Colon (tissue), 2 donors: ENCODE results near the gene THRB.
"Not testable (repeated sequence)": the region's sequence is repeated elsewhere in the genome, so short reads cannot be mapped to it uniquely, and the experiment has no call there.

Experiments used
- FAIRE-seq: peaks from 2 replicates; lab custom pipeline; 2012; peaks lifted over from hg19 to GRCh38; lab: Jason Lieb, UNC
- donor health status: control.
- donor health status: control.

Gene THRB

DNA sequence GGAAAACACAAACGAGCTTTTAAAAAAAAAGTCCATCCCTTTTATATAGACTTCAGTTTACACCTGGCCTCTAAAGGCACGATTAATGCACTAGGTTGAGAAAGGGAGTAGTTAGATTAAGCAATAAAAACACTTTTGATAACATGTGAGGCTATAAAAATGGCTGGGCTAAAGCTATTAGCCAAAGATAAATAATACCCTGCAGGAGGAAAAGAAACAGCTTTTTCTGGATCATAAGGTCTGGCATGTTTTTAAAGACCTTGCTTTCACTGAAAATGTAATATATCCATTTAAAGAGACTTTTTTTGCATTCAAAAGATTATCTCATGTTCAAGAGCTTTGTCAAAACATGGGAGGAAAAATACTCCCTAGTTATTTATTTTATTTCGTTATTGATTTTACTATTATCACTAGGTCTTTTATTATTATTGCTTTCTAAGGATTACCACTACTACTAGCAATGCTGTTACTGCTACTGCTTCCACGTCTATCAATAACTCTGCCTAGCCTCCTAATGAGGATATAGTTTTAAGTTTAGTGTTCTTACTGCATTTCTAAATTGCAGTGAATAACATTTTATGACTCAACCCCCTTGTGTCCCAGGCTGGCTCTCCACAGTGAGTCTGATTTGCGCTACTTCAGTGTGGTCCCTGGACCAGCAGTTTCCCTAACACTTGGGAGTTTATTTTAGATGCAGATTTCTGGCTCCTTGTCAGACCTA lies 93.4 kb downstream of the THRB start:
- no peak for FAIRE-seq

DNA sequence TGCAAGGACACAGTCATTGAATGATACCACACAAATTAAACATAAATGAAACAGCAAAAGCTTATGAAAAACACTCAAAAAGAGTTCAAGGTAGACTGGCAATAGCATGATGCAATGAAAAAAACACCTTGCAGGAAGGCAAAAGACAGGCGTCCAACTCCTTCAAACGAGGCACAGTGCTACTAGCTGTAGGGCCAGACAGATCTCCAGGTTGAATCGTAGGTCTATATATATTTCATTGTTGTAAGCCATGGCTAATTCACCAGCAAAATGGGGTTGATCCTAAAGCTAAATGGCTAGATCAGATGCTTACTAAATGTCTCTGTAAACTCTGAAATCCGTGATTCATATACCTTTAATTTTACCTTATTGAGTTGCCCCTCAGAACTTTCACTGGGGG lies 94.2 kb downstream of the THRB start:
- no peak for FAIRE-seq

DNA sequence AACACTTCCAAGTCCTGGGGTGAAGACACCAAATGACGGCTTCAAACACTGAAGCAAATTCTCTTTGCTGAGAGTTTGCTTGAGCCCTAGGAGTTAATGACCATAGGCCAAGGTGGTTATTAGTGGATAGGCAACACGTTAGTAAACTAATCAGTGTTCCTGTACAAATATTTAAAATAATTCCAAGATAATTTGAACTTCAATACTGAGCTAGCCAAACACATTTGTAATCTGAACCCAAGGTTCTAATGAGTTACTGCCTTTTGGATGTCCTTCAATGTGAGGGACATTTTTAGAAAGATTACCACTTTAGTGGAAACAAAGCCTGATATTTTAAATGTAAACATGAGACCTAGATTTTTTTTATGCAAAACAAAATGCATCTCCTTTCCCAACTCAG lies 94.6 kb downstream of the THRB start:
- FAIRE-seq = no peak

DNA sequence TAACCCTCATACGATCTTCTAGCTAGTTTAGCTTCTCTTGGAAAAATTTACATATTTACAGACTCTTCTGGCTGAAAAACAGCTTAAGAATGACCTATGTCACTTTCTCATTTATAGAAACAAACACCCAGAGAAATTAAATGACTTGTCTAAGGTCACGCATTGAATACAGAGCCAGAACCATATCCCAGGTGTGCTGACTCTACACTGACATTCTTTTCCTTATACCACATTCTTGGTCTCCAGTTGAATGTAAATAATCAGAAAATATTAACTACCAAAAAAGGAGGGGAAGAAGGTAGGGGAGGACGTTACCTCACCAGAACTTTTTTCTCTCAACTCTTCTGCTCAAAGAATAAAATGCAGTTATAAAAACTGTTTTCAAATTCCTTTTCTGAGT lies 95.0 kb downstream of the THRB start:
- no peak for FAIRE-seq

DNA sequence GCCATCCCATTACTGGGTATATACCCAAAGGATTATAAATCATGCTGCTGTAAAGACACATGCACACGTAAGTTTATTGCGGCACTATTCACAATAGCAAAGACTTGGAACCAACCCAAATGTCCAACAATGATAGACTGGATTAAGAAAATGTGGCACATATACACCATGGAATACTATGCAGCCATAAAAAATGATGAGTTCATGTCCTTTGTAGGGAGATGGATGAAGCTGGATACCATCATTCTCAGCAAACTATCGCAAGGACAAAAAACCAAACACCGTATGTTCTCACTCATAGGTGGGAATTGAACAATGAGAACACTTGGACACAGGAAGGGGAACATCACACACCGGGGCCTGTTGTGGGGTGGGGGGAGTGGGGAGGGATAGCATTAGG lies 95.9 kb downstream of the THRB start:
- not testable (repeated sequence) for FAIRE-seq

DNA sequence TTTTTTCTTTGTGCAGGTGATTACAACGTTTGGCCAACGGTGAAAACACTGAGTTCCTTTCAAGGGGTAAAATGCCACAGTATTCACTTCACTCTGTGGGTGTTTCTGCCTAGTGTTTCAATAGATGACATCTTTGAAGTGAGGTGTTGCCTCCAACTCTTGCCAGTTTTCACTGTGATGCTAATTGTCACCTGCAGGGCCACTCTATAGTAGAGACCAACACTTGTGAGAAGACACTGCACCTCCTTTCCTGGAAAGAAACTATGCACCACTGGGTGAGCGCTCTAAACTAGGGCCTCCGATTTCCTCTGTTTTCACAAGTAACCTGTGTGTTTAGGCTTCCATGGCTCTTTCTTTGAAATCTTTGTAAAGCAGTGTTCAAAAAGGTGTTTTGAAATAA lies 98.3 kb downstream of the THRB start:
- no peak for FAIRE-seq

DNA sequence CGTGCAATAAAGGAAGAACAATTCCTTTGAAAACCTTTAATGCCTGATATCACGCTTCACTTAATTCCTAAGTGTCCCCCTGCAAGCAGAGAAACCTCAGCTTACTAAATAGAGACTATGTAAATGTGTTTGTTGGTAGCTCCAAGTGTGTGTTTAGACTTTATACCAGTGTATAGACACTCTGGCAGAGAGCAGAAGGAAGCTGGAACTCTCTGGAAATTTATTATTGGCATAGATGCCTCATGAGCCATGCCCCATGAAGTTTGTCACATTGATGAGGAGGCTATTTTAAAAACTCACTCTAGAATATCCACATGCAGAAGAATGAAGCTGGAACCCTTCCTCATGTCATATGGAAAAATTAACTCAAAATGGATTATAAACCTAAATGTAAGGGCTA lies 99.9 kb downstream of the THRB start:
- FAIRE-seq = no peak

DNA sequence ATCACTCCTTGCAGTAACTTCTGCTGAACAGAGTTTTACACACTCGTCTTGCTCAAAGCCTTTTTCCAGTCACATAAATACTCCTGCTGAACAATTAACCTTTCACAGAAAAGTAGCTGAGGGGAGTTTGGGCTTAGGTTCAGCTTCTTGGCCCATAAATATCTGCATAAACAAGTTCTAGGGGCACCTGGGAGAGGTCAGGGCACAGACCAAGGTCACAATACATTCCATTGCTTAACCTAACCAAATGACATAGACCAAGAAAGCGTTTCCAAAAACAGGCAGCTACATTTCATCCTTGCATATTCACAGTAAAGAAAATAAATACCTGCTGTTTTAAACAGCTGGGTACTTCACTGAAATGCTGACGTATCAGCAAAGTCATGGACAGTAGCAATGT lies 101.3 kb downstream of the THRB start:
- FAIRE-seq = no peak

DNA sequence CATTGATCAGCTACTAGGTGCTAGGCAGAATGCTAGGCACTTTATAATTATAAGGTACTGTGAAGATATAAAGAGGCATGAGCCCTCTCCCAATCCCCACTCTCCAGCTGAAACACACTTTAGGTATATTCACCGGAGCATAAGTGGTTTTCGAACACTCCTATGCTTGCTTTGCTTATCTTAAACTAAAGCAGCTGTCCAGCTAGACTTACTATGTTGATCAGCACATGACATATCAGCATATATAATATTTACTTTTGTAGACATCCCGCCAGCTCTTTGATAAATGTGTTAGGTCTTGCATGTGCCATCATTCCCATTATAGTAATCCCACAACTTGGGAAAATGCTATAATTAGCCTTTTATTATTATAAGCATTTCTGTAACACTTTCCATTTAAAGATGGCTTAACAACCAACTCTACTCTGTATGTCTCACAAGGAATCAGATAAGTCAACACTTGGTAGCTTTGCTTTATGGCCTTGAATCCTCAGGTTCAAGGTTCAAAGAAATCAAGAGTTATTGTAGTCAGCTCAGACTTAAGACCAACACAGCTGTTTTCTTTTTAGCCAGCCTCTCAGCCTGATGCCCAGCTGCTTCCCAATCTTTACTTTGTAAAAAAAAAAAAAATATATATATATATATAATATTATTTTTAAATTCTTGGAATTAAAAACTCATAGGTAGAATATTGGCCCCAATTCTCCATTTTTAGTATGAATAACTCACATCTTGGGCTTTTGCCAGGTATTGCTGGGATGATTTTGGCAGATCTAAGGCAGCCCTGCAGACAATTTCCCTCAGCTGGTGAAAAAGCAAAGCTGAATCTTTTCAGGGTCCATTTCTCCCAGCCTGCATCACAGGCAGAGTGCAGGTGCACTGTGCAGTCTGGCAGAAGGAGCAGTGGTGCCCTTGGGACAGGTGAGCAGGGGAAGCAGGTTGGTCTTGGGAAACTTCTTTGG lies 104.2 kb downstream of the THRB start:
- no peak for FAIRE-seq

DNA sequence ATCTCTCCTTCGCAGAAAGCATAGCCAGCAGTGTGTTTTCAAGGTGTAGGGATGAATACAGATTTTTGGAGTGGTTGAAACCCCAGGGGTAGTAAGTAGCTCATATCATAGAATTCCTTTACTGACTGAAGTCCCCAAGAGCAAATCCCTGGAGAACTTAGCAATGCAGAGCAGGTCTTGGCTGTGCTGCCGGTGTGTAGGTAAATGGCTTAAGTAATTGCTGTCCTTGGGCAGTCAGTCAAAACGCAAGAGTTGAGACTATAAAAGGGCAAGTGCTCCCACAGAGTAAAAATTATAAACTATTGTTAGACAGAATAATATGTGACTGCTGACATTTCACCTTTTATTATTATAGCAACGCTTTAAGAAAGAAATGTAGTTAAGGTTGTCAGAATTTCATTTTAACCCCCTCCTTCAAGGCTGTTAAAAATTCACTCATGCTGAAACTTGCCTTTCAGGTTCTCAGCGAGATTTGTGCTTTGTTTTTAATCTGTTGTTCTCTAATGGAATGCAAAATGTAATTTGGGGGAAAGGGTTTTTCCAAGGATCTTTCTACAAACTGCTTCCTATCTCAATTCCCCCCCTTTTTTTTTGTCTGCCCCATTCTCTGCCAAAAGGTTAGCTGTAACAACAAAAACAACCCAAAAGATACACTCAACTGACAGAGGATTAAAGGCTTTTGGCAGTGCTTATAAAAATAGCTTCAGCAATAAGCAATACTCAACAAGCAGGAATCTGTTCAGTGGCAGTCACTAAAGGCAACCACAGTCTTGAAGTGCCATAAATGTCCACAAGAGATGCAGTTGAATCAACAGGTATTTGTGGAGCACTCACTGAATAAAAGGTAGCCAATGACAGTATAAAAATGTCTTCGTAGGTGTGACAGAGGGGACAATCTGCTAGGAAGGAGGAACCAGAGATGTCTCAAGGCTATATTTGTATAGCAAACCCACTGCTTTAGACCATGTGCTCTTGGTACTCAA lies 105.3 kb downstream of the THRB start:
- FAIRE-seq = no peak

DNA sequence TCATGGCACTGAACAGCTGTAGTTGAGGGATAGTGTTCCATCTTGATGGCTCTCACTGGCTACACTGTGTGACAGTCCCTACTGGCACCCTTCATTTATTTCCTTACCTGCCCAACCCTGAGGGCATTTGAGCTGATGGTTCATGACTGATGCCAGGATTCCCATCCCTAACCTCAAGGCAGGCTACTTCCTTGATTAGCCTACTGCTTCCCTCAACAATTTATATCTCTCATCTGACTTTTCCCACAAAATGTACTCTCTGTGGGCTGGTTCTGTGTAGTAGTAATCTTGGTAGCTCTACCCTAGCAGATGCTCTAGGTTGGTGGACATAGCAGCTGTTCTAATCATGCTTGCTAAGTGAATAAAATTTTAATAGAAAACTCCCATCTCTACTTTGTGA lies 106.0 kb downstream of the THRB start:
- no peak for FAIRE-seq

DNA sequence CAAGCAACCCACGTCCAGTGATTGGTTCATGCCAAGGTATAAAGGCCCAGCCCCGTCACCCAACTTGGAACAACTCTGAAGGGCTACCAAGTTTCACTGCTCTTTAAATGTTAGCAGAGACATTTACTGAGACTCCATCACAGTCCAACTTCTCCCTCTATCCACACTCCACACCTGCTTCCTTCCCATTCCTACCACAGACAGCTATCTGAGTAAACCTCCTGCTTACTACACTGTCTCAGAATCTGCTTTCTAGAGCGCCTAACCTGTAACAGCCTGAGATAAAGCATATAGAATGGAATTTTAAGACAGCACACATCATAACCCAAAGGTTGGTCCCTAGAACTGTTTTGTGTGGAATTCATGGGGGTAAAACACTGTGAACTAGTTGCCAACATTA lies 106.5 kb downstream of the THRB start:
- FAIRE-seq = no peak

DNA sequence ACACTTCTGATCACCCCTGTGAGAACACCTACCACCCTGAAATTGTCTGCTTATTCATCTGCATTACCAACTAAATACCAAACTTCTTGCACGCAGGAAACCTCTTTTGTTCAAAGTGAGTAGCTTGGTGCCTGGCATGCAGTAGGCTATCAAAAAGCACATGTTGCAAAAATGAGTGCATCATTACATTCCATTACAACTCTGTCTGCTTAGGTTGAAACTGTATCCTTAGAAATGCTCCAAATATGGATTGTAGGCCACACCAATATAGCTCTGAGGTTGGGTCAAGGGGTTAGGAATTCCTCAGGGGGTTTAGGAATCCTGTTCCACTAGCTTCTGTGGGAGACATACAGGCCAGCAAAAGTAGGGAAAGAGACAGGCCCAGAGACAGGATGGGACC lies 107.2 kb downstream of the THRB start:
- no peak for FAIRE-seq

DNA sequence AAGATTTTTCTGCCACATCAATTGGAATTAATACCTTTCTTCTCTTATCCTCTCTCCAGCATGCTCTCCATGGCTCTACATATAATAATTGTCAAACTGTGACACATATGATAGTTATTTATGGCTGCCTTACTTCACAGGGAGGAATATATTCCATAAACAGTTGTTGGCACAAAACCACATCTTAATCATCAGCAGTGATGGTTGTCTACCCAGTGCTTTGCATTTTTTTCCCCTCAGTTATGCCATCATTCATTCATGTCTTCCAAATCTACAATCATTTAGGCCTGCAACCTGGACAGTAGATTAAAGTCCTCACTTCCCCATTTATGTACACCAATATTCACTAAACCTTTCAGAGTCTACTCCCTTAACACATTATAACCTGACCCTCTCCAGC lies 107.7 kb downstream of the THRB start:
- FAIRE-seq = no peak

DNA sequence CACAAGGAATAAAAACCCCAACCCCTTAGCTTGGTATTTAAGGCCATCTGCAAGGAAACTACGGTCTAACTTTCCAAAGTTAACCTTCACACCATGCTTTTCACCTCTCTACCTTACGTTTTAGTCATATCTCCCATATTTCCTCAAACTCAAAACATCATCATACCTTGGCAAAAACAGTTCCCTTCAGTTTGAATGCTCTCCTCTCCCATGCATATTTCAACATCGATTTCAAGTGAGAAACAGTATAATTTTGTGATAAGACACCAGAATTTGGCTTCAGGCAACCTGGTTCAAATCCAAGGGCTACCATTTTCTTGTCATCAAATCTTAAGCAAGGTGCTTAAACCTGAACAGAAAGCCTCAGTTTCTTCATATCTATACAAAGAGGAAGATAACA lies 108.2 kb downstream of the THRB start:
- no peak for FAIRE-seq

DNA sequence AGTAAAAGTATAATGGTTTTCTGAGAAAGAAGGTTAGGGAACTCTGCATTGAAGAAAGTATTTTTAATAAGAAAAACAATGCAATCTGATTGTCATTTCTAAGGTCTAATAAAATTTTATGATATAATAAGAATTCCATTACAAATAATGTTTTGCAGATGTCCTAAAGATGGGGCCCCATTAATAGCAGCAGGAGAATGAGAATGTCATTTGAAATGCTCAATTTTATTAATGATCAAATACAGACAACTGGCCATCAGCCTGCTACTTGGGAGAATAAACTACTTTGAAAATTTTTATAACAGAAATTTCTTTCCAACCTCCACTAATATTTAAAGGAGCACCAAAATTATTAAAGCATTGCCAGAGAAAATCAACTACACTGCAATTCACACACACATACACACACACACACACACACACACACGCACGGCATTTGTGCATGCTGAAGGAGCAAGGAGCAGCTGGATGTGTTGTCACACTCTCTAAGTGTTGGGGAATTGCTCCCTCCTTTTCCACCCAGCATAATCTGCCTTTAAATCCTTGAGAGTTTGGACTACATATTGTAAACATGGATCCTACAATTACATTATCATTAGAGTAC lies 109.5 kb downstream of the THRB start:
- FAIRE-seq = no peak

DNA sequence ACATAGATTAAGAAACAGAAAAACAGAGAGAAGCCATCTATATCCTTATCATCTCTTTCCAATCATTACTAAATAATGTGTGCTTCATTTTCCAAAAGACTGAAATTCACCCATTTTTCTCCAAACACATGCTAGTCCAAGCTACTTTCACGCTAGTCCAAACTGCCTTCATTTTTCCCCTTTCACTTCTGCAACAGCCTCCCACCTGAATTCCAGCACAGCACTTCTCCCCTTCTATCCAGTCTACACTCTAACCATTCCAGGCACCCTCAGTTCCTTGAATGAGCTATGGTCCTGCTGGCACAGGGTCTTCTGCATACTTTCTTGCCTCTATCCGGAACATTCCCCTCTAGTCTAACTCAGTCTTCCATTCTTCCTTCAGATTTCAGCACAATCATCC lies 112.0 kb downstream of the THRB start:
- FAIRE-seq = no peak

DNA sequence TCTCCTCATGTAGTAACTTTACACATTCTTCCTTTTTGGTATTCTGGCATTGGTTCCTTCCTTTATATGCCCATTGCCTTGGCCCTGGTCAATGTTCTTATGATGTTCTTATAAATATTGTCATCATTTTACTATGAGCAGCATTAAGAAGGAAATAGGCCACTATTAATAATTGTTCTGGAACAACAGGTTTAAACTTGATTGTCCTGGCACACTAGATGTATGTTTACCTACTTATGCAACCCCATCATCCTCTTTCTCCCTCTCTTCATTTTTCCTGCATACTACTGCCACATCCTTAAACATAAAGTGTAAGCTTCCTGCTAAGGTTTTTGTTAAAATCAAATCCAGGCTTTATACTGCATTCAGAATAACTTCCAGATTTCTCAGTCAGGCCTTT lies 114.7 kb downstream of the THRB start:
- no peak for FAIRE-seq

DNA sequence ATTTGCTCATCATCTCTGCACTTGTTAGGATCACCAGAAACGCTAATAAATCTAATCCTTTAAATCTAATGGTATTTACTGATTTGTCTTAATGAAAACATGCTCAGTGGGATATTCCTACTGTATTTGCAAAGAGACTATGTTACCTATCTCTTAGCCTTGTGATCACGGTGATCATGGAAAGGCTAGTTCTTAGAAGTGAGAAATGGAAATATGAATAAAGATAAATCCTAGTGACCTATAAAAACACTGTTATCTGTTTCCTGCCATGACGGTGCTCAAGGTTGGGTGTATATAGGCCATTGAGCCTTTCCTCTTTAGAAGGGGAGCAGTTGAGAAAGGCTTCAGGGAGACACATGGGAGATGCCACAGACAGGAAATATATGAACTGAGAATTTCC lies 116.3 kb downstream of the THRB start:
- no peak for FAIRE-seq

DNA sequence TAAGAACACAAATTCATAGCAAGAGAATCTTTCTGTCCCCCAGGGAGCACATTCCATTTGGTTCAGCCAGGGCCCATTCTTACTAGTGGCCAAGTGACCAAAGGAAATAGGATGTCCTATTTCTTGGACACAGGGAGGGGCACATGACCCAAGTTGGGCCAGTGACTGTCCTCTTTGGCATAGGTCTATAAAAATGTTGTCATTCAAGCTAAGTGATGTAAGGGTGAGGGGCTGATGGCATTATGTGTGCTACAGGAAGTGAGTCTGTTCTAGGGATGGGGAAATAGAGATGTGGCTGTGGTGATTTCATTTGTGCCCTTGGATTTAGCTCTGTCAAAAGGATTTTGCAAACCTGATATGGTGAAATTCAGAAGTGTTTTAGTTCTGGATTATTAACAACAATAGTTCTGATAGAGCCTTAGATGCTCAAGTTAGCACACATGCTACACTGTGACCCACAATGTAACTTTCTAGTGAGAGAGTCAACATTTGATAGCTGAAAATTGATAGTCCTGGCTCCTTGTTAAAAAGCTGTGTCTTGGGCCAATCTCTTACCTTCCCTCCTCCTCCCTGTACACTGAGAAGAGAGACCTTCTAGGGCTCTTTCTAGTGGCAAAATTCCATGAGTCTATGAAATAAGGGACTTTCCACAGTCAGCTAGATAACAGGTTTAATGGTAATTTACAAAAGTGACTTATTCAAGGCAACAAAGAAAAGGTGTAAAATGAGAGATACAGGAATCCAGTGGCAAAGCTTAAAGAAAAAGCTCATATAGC lies 117.2 kb downstream of the THRB start:
- no peak for FAIRE-seq

DNA sequence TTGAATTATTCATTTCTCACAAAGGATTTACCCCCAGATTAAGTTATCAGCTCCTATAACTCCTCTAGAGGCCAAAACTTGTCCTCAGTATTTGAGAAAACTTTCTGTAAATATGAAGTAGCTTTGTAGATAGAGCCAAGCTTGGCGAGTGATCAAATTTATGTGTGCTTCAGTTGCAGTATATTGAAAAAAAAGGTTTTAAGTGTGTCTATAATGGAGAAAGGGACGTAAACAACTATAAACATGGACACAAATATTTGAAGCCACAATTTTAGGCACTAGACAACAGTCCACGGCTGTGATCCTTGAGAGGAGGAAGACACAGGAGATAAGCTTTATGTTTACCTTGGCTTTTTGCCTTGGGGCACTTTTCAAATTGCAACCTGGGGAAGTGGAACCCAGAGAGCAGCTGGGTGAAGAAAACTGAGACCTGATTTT lies 118.7 kb downstream of the THRB start:
- FAIRE-seq = no peak
